AG09319 (cell line): ENCODE results near the gene CTSF.

Experiments
- DNase-seq: peaks from one replicate; pipeline ENCODE4 v3.0.0-alpha.2; 2010; ENCODE audit warnings: low read depth; ENCODE audit errors: extremely low read depth
- CTCF ChIP-seq: IDR thresholded peaks from 2 replicates; pipeline ENCODE4 v1.5.1; 2011; ENCODE audit warnings: low read depth, mild to moderate bottlenecking, inconsistent platforms, low read length, moderate library complexity

Gene CTSF

DNA sequence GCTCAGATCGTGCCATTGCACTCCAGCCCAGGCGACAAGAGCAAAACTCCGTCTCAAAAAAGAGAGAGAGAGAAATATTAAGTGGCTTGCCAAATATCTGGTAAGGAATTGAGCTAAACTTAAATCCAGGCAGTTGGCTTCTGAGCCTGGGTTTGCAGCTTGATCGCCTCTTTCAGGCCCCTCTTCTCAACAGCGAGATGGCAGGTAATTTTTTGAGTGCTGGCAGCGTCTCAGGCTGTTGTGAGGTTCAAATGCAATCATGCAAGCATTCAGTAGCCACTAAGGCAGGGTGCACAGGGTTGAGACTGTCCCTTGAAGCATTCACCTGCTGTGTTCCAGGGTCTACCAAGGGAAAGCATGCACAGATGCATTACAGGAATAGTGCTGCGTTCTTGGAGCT lies 670 bp upstream of the CTSF start:
- no peak for TF ChIP-seq CTCF
- DNase-seq: no peak

GRCh38 chr11:66567787-66568123 lies 651 bp downstream of the CTSF start:
- no peak for DNase-seq
- no peak for TF ChIP-seq CTCF

- TF ChIP-seq CTCF: no peak
- no peak for DNase-seq
Measured at GRCh38 chr11:66566221-66566620, 2.2 kb downstream of the CTSF start.

DNA sequence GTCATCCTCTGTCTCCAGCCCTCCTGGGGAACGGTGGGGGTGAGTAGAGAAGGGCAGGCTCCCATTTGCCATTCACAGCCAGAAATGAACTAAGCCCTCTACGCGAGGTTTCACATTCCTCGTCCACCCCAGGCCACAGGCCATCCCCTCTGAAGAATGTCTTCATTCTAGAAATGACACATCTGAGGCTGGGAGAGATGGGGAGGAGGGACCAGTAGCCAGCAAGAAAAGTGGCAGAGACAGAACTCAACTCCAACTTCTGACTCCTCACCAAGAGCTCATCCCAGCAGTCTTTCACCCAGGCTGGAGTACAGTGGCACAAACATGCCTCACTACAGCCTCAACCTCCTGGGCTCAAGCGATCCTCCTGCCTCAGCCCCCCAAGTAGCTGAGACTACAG lies 3.4 kb downstream of the CTSF start:
- no peak for TF ChIP-seq CTCF
- DNase-seq: no peak

GRCh38 chr11:66564538-66564937 lies 3.9 kb downstream of the CTSF start:
- DNase-seq: no peak
- no peak for TF ChIP-seq CTCF

- no peak for TF ChIP-seq CTCF
- DNase-seq: no peak
Measured at GRCh38 chr11:66563832-66564231, 4.6 kb downstream of the CTSF start.

- TF ChIP-seq CTCF: no peak
- DNase-seq: no peak
Measured at GRCh38 chr11:66562907-66563583, 5.4 kb downstream of the CTSF start.
